Mesenteric fat pad (tissue), 1 donor: Measurements from ENCODE around the gene FCSK. TPM values are rescaled to one million over a fixed set of nuclear protein-coding genes. Genes with fewer than 3 reads are reported as not detected.
"Not testable (repeated sequence)": the region's sequence is repeated elsewhere in the genome, so short reads cannot be mapped to it uniquely, and the experiment has no call there.

Experiments
- DNase-seq: peaks from one replicate; pipeline ENCODE4 v3.0.0-alpha.2; 2020; ENCODE audit warnings: low spot score
- total RNA-seq: library from RNA; stranded (reverse); fragmentation: NEBNext Ultra II Directional; extraction: Animal tissue kit (Norgen Biotek cat#: 25700); gene quantifications from one replicate; pipeline ENCODE4 v1.2.1, GENCODE V29; 2021
- donor health status: DM: yes; HTN: yes; CAD: no.

The FCSK gene
- total RNA-seq, 1 donor from 2014 or later = 11.5 TPM

DNA sequence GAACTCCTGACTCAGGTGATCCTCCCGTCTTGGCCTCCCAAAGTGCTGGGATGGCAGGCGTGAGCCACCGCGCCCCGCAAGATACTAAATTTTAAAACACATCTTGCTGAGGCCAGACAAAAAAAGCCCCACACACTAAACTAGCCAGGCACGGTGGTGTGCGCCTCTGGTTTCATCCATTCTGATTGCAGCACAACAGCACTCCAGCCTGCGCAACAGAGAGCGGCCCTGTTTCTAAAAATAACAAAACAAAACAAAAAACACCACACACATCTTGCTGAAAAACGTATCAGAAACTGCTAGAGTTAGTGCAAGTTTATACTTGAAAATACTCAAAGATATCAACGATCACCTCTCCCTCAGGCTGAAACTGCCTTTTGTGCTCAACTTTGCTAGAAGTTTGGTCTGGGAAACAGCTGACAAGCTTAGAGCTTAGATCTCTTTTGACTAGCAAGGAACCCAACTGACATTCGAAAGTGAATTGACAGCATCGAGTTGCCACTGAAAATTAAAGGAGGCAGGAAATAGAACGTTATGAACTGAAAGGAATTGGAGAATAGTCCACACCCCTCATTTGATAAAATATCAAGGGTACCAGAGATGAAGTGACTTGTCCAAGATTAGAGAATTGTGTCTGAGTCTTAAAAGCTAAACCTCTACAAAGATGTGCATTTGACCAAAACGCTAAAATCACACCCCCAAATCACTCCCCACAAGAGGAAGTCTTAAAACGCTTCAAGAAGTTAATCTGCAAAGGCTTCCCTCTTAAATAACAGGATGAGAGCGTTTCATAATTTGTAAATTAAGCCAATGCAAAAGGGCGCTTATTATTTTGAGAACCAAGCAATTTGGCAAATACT is 68.1 kb downstream of the FCSK start:
- no peak for DNase-seq

- peak; percentile 94 for DNase-seq
Measured at GRCh38 chr16:70523076-70523742, 68.8 kb downstream of the FCSK start, which contains the start of gene COG4. TSS of gene COG4 (minus strand) at chr16:70523554. CDS start at chr16:70523543, 11 bp downstream.

DNA sequence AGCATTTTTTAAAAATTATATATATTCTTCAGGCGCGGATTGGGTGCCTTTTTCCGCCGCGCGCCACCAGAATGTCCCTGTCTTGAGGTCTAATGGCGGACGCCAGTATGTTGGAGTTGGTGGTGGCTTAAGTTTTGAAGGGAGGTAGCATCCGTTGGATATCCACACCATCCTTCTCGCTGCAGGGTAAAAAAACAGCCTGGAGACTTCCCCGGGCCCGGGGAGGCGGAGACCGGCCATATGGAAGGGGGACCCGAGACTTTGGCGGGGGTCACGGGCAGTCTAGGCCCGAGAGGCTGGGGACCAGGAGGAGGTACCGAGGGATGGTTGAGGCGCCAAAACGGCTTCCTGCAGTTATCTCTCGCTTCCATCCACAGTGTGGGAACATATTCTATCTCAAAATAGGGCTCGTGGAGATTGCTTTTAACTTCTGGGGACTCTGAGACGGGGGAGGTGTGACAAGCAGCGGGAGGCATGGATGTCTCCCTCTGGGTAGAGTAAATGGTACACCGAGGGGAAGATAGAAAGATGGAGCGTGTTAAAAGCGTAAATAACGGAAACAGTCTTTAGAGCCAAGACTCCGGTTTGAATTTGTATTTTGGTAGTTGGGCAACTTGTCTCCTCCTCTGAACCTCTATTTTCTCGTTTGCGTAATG is 69.5 kb downstream of the FCSK start, which contains the start of gene SF3B3:
Gene SF3B3, plus strand, starts transcription at position 74 of the 656 bp plus-strand sequence. CDS start 2,841 bp downstream, outside the sequence.
- DNase-seq = no peak

DNA sequence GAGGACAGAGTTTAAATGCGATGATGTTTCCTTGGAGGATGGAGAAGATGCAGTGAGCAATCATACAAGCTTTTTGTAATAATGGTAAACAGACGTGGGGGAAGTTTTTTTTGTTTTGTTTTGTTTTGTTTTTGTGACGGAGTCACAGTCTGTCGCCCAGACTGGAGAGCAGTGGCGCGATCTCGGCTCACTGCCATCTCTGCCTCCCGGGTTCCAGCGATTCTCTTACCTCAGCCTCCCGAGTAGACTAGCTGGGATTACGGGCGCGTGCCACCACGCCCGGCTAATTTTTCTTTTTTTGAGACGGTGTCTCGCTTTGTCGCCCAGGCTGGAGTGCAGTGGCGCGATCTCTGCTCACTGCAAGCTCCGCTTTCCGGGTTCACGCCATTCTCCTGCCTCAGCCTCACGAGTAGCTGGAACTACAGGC is 70.0 kb downstream of the FCSK start:
- not testable (repeated sequence) for DNase-seq

GRCh38 chr16:70526403-70526802 is 72.0 kb downstream of the FCSK start:
- no peak for DNase-seq

DNA sequence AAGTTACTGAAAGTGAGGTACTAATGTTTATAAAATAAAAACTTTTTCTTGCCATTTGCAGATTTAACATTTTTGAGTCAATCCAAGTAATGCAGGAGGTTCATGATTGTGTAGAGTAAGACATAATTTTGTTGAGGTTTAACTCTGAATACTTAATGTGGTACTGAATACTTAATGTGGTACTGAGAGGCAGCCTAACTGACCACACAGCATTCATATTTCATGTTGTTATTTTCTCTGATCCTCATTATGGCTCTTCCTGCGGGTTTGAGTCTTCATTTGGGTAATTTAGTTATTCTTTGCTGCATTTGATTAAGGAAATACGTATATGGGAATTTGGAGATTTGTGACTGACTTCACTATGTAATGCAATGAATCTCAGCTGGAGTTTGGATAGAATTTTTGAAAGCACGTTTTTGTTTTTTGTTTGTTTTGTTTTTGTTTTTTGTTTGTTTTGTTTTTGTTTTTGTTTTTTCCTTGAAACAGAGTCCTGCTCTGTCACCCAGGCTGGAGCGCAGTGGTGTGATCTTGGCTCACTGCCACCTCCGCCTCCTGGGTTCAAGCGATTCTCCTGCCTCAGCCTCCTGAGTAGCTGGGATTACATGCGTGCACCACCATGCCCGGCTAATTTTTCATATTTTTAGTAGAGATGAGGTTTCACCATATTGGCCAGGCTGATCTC is 73.1 kb downstream of the FCSK start:
- no peak for DNase-seq

- DNase-seq = no peak
Measured at GRCh38 chr16:70529051-70529777, 74.8 kb downstream of the FCSK start.

Other genes with a start within 250 kb of the FCSK start
- gene EXOSC6, start 202.7 kb upstream of the FCSK start, total RNA-seq = 25.8 TPM
- 100 TPM for gene AARS1, start 165.1 kb upstream of the FCSK start, total RNA-seq
- gene DDX19B, start 155.4 kb upstream of the FCSK start, total RNA-seq = 26.5 TPM
- 37.4 TPM for gene DDX19A, start 107.7 kb upstream of the FCSK start, total RNA-seq
- 25.9 TPM for gene ST3GAL2, start 15.5 kb upstream of the FCSK start, total RNA-seq
- gene COG4, start 69.0 kb downstream of the FCSK start, total RNA-seq = 36.9 TPM
- 205 TPM for gene SF3B3, start 69.2 kb downstream of the FCSK start, total RNA-seq
- gene IL34, start 192.0 kb downstream of the FCSK start, total RNA-seq = 2.4 TPM
- gene MTSS2, start 231.5 kb downstream of the FCSK start, total RNA-seq = 50.3 TPM